H1 (cell line): ENCODE data around the gene RBM4B. TPM values are rescaled to one million over a fixed set of nuclear protein-coding genes. Genes with fewer than 3 reads are reported as not detected.

Experiments used
- CBX5 ChIP-seq: fragments of 300-800, 300-1000 bp; sonication (generic); IDR thresholded peaks from 2 replicates; pipeline ENCODE4 v1.7.1; 2016; ENCODE audit warnings: antibody characterized with exemption, low read length, low read depth
- CHD2 ChIP-seq: IDR thresholded peaks from 2 replicates; pipeline ENCODE4 v1.6.1; 2012; ENCODE audit warnings: low read length, improper control_type of control experiment
- CHD7 ChIP-seq: fragments of 300-600 bp; sonication (generic); IDR thresholded peaks from 2 replicates; pipeline ENCODE4 v1.7.1; 2012; ENCODE audit warnings: low read length, moderate library complexity, mild to moderate bottlenecking, inconsistent platforms; ENCODE audit not compliant: insufficient replicate concordance
- EZH2 ChIP-seq: fragments of 200-600 bp; sonication (generic); IDR thresholded peaks from 2 replicates; pipeline ENCODE4 v1.7.1; 2012; ENCODE audit warnings: low read depth, mild to moderate bottlenecking, moderate library complexity, low read length, inconsistent platforms; ENCODE audit not compliant: severe bottlenecking
- KDM1A ChIP-seq: fragments of 200-600, 300-600 bp; sonication (generic); IDR thresholded peaks from 2 replicates; pipeline ENCODE4 v1.7.1; 2016; ENCODE audit warnings: mild to moderate bottlenecking, low read length, borderline replicate concordance
- SIN3A ChIP-seq, 2 experiments: IDR thresholded peaks in 1 of 2; conservative IDR thresholded peaks in 1 of 2; 2 replicates each; pipeline ENCODE4 v1.6.1; 2011 to 2012; ENCODE audit warnings: low read length in 2 of 2, improper control_type of control experiment in 1 of 2, low read depth in 1 of 2, mild to moderate bottlenecking in 1 of 2
- SRF ChIP-seq: IDR thresholded peaks from 2 replicates; pipeline ENCODE4 v1.6.1; 2011; ENCODE audit warnings: mild to moderate bottlenecking, low read depth, low read length, moderate library complexity
- ZNF274 ChIP-seq: IDR thresholded peaks from 2 replicates; pipeline ENCODE4 v1.7.0; 2012; ENCODE audit warnings: low read length, borderline replicate concordance; ENCODE audit errors: extremely low read depth
- polyA plus RNA-seq, 7 experiments: library from polyadenylated mRNA; depleted of rRNA in 3 of 7; stranded (reverse) in 5 of 7; unstranded in 2 of 7; fragments of >200 nt in 5 of 7; fragments of 200-250 nt in 2 of 7; gene quantifications; 1 replicate in 5 of 7; 2 replicates in 1 of 7; 4 replicates in 1 of 7; pipeline versions ENCODE4 v1.2.1 to v1.2.3, GENCODE V29; 2011 to 2013; ENCODE audit warnings: missing spikeins in 2 of 7, mixed read lengths in 2 of 7
- total RNA-seq: library from RNA; stranded (reverse); fragmentation: NEBNext Ultra II Directional; extraction: Animal tissue kit (Norgen Biotek cat#: 25700); gene quantifications from 2 replicates; pipeline ENCODE4 v1.2.1, GENCODE V29; 2021
- TF ChIP-seq, protein P1 (sequence below): IDR thresholded peaks from 2 replicates; pipeline ENCODE4 v1.6.1; 2011; ENCODE audit warnings: low read length, improper control_type of control experiment

Gene RBM4B
- total and polyA plus RNA-seq, 2 of the 8 experiments (the other 6 are each of a cell fraction or from before 2014, with no cell fraction given), result 27.5 to 30.5 TPM

- TF ChIP-seq CHD7 (peak; percentile 12), SRF (no peak), KDM1A (no peak), ZNF274 (no peak), SIN3A (conservative IDR thresholded peaks at IDR 0.05 in 1 of 2, IDR thresholded peaks at IDR 0.05 in 1 of 2; ENCODE audit: low read depth in 1 of 2, low read length in 2 of 2) (0 out of 4 replicates have a peak, but pooled peaks of 1 of the 2 experiments have one; percentile 12), CBX5 (no peak), CHD2 (no peak), EZH2 (no peak)
- TF ChIP-seq, protein P1, sequence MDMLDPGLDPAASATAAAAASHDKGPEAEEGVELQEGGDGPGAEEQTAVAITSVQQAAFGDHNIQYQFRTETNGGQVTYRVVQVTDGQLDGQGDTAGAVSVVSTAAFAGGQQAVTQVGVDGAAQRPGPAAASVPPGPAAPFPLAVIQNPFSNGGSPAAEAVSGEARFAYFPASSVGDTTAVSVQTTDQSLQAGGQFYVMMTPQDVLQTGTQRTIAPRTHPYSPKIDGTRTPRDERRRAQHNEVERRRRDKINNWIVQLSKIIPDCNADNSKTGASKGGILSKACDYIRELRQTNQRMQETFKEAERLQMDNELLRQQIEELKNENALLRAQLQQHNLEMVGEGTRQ, result no peak
These were observed 38.4 kb downstream of the RBM4B start (continued) for GRCh38 chr11:66639066-66639813.
